ENCODE measurements around the gene MMP24OS. TPM values are rescaled to one million over a fixed set of nuclear protein-coding genes. Genes with fewer than 3 reads are reported as not detected.

Gene MMP24OS
- polyA plus RNA-seq, 1 experiment: 47.6 TPM

DNA sequence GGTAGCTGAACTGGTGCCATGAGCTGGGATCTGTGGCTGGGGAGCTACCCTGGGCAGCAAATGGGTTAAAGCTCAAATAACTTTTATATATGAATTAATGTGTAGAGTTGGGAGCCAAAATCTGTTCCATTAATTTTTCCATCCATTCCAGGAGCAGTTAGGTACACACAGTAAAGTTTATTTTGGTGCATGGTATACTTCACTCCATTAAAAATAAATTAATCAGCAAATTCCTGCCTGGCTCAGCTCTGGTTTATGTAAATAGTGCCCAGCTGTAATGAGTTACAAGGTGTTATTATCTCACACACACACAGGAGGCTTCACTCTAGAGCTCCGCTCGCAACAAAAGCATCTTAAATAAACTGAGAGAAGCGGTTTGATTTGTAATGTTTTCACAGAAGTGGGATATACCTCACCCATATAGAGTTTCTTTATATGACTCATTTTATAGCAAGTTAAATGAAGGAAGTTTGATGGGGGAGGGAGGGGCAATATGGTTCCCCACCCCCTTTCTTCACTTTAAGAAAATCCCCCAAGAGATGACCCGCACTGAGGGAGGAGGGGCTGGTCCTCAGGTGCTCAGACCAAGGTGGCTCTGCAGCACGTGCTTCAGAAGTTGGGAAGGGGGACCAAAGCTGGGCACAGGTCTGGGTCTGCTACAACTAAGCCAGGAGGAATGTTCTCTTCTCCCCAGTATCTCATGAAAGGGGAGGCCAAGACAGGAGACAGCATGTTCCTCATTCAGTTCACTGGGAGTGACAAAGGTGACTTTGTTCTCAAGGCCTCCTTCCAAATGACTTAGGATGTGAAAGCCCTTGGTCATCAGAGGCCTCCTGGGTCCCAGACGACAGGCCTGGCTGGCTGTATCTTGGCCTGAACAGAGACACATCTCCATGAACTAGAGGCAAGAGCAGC is 24.8 kb upstream of the MMP24OS start:
- H3K36me3 ChIP-seq (ENCODE audit: control insufficient read depth, insufficient read depth, low read length): no peaks in the 10 kb centered on the region; the same call in 1 of the 2 replicates
- ChIA-PET POLR2A (no interaction called here), CTCF (interaction anchor here (0.7 to 15.0 kb wide), 20 partner anchors 9 to 208 kb away, joined by 3 to 392 read pairs (median 10); partner anchors contain the start of genes CEP250, EIF6, GDF5 and MMP24OS)
- H3K27me3 ChIP-seq (ENCODE audit: control insufficient read depth, insufficient read depth, low read length): no peaks in the 10 kb centered on the region
- no peak overlapping the region for H3K4me3 ChIP-seq (ENCODE audit: low read depth, low read length)
- DNase-seq (ENCODE audit: low read depth): no peak
- TF ChIP-seq, protein P1, sequence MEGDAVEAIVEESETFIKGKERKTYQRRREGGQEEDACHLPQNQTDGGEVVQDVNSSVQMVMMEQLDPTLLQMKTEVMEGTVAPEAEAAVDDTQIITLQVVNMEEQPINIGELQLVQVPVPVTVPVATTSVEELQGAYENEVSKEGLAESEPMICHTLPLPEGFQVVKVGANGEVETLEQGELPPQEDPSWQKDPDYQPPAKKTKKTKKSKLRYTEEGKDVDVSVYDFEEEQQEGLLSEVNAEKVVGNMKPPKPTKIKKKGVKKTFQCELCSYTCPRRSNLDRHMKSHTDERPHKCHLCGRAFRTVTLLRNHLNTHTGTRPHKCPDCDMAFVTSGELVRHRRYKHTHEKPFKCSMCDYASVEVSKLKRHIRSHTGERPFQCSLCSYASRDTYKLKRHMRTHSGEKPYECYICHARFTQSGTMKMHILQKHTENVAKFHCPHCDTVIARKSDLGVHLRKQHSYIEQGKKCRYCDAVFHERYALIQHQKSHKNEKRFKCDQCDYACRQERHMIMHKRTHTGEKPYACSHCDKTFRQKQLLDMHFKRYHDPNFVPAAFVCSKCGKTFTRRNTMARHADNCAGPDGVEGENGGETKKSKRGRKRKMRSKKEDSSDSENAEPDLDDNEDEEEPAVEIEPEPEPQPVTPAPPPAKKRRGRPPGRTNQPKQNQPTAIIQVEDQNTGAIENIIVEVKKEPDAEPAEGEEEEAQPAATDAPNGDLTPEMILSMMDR (IDR thresholded peaks at IDR 0.05; ENCODE audit: insufficient read depth, low read depth, low read length): no peak

GRCh38 chr20:35301426-35301825 is 23.5 kb upstream of the MMP24OS start:
- Histone ChIP-seq H3K4me3 (ENCODE audit: low read depth, low read length) (no peak overlapping the region), H3K36me3 (ENCODE audit: control insufficient read depth, insufficient read depth, low read length) (no peaks in the 10 kb centered on the region; the same call in 1 of the 2 replicates), H3K27me3 (ENCODE audit: control insufficient read depth, insufficient read depth, low read length) (no peaks in the 10 kb centered on the region)
- TF ChIP-seq, protein P1 (IDR thresholded peaks at IDR 0.05; ENCODE audit: insufficient read depth, low read depth, low read length): no peak
- POLR2A ChIA-PET: no interaction called here
- CTCF ChIA-PET: interaction anchor here (7.3 to 15.0 kb wide), 2 partner anchors 19 to 141 kb away, joined by 85 to 392 read pairs; partner anchors contain the start of gene GDF5
- no peak for DNase-seq (ENCODE audit: low read depth)

DNA sequence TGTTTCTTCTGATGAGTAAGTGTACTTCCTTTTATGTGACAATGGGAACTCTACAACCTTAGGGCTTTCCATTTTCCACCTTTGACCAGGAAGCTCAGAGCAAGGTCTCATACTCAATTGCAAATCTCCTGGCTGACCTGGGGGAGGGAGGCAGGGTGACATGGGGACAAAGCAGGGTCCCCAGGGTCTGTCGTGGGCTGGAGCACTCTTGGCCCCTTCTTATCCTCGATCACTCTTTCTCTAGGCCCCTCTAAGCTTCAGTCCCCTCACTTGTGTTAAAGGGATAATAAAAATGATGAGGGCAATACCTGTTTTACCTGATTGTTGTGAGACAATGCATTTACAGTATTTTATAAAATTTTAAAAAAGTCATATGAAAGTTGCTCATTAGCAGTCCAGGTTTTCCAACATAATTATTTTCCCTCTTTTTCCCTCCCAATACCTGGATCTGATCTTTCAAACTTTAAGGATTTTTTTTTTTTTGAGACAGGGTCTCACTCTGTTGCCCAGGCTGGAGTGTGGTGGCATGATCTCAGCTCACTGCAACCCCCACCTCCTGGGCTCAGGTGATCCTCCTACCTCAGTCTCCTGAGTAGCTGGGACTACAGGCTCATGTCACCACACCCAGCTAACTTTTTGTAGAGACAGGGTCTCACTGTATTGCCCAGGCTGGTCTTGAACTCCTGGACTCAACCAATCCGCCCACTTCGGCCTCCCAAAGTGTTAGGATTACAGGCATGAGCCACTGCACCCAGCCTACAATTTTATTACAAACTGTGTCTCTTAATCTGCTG is 22.7 kb upstream of the MMP24OS start:
- TF ChIP-seq, protein P1 (IDR thresholded peaks at IDR 0.05; ENCODE audit: insufficient read depth, low read depth, low read length): no peak
- H3K36me3 ChIP-seq (ENCODE audit: control insufficient read depth, insufficient read depth, low read length): no peaks in the 10 kb centered on the region; the same call in 1 of the 2 replicates
- H3K27me3 ChIP-seq (ENCODE audit: control insufficient read depth, insufficient read depth, low read length): no peaks in the 10 kb centered on the region
- ChIA-PET CTCF (interaction anchor here (1.2 to 15.0 kb wide), 3 partner anchors 20 to 154 kb away, joined by 6 to 392 read pairs (median 85); partner anchors contain the start of genes EDEM2 and GDF5), POLR2A (no interaction called here)
- no peak for DNase-seq (ENCODE audit: low read depth)
- no peak overlapping the region for H3K4me3 ChIP-seq (ENCODE audit: low read depth, low read length)

GRCh38 chr20:35299780-35300179 is 21.9 kb upstream of the MMP24OS start:
- TF ChIP-seq, protein P1 (IDR thresholded peaks at IDR 0.05; ENCODE audit: insufficient read depth, low read depth, low read length): no peak
- CTCF ChIA-PET: interaction anchor here (1.0 to 15.0 kb wide), 3 partner anchors 9 to 153 kb away, joined by 6 to 392 read pairs (median 6); partner anchors contain the start of genes EDEM2 and GDF5
- POLR2A ChIA-PET: no interaction called here
- Histone ChIP-seq H3K27me3 (ENCODE audit: control insufficient read depth, insufficient read depth, low read length) (no peaks in the 10 kb centered on the region; the same call in 1 of the 2 replicates), H3K4me3 (ENCODE audit: low read depth, low read length) (no peak overlapping the region), H3K36me3 (ENCODE audit: control insufficient read depth, insufficient read depth, low read length) (no peaks in the 10 kb centered on the region; the same call in 1 of the 2 replicates)
- DNase-seq (ENCODE audit: low read depth): no peak

Measured in BJ (cell line).